Measurements from ENCODE around the gene DRD3. TPM values are rescaled to one million over a fixed set of nuclear protein-coding genes. Genes with fewer than 3 reads are reported as not detected.

The DRD3 gene
- total RNA-seq, 1 donor from 2014 or later, result not detected

GRCh38 chr3:114092151-114093015, 86.5 kb downstream of the DRD3 start:
- no peak overlapping the region for H3K4me3 Mint-ChIP-seq
- peaks cover 2% of the 10 kb centered on the region for H3K27me3 Mint-ChIP-seq
- no peaks in the 10 kb centered on the region for H3K9me3 Mint-ChIP-seq
- ChIA-PET CTCF (no interaction called here), POLR2A (interaction anchor here (0.6 kb wide), 1 partner anchor 8 kb away, joined by 5 read pairs; no protein-coding TSS in a partner anchor)
- H3K27ac Mint-ChIP-seq, result no peak overlapping the region
- DNase-seq, result no peak
- no peak for TF ChIP-seq CTCF (IDR thresholded peaks at IDR 0.05)
- no peak for ATAC-seq (ENCODE audit: low read depth)
- intact Hi-C loops (cut with micrococcal nuclease), result no loop called here
- no peaks in the 10 kb centered on the region for H3K4me1 Mint-ChIP-seq
- H3K36me3 Mint-ChIP-seq (ENCODE audit: low read depth), result peaks cover 9% of the 10 kb centered on the region

GRCh38 chr3:114089675-114090074, 89.2 kb downstream of the DRD3 start:
- no peak overlapping the region for H3K27ac Mint-ChIP-seq
- no peak for TF ChIP-seq CTCF (IDR thresholded peaks at IDR 0.05)
- POLR2A ChIA-PET, result no interaction called here

GRCh38 chr3:114086356-114086755, 92.5 kb downstream of the DRD3 start:
- ATAC-seq (ENCODE audit: low read depth), result no peak
- Mint-ChIP-seq H3K27me3 (no peaks in the 10 kb centered on the region), H3K36me3 (ENCODE audit: low read depth) (peaks cover 68% of the 10 kb centered on the region), H3K4me3 (no peak overlapping the region), H3K4me1 (no peaks in the 10 kb centered on the region), H3K27ac (no peak overlapping the region), H3K9me3 (no peaks in the 10 kb centered on the region)
- ChIA-PET POLR2A (no interaction called here), CTCF (no interaction called here)
- no peak for DNase-seq
- intact Hi-C loops (cut with micrococcal nuclease), result no loop called here
- no peak for TF ChIP-seq CTCF (IDR thresholded peaks at IDR 0.05)

More at GRCh38 chr3:114089675-114090074, 89.2 kb downstream of the DRD3 start:
- Mint-ChIP-seq H3K4me3 (no peak overlapping the region), H3K4me1 (no peaks in the 10 kb centered on the region), H3K36me3 (ENCODE audit: low read depth) (peaks cover 36% of the 10 kb centered on the region), H3K9me3 (no peaks in the 10 kb centered on the region), H3K27me3 (peaks cover 2% of the 10 kb centered on the region)
- DNase-seq (no peak), ATAC-seq (ENCODE audit: low read depth) (no peak)
- CTCF ChIA-PET, result no interaction called here
- intact Hi-C loops (cut with micrococcal nuclease), result no loop called here

- H3K9me3 Mint-ChIP-seq, result no peaks in the 10 kb centered on the region
- H3K4me1 Mint-ChIP-seq, result no peaks in the 10 kb centered on the region
- no peaks in the 10 kb centered on the region for H3K27me3 Mint-ChIP-seq
- ATAC-seq (ENCODE audit: low read depth) (no peak), DNase-seq (no peak)
- intact Hi-C loops (cut with micrococcal nuclease), result no loop called here
- H3K36me3 Mint-ChIP-seq (ENCODE audit: low read depth), result peaks cover 95% of the 10 kb centered on the region
- no peak for TF ChIP-seq CTCF (IDR thresholded peaks at IDR 0.05)
- ChIA-PET POLR2A (no interaction called here), CTCF (no interaction called here)
- no peak overlapping the region for H3K4me3 Mint-ChIP-seq
- no peak overlapping the region for H3K27ac Mint-ChIP-seq
These were observed 95.7 kb downstream of the DRD3 start for GRCh38 chr3:114083112-114083511.

GRCh38 chr3:114081037-114081436, 97.8 kb downstream of the DRD3 start:
- no peak for TF ChIP-seq CTCF (IDR thresholded peaks at IDR 0.05)
- Mint-ChIP-seq H3K36me3 (ENCODE audit: low read depth) (peaks cover 94% of the 10 kb centered on the region), H3K9me3 (no peaks in the 10 kb centered on the region), H3K4me1 (no peaks in the 10 kb centered on the region), H3K4me3 (no peak overlapping the region), H3K27me3 (no peaks in the 10 kb centered on the region), H3K27ac (no peak overlapping the region)
- POLR2A ChIA-PET, result interaction anchor here (0.6 kb wide), 1 partner anchor 71 kb away, joined by 3 read pairs; no protein-coding TSS in a partner anchor
- no peak for DNase-seq
- ATAC-seq (ENCODE audit: low read depth), result no peak
- intact Hi-C loops (cut with micrococcal nuclease), result no loop called here
- CTCF ChIA-PET, result no interaction called here
